ENCODE measurements around the gene IFITM5. TPM values are rescaled to one million over a fixed set of nuclear protein-coding genes. Genes with fewer than 3 reads are reported as not detected.
A peak's percentile ranks its signal among the peaks of the same experiment; 100 is the strongest.

IFITM5 gene
- total and polyA plus RNA-seq, 9 of the 15 experiments (the other 6 are each of a cell fraction or from before 2014, with no cell fraction given), result 0.19 TPM; not detected in 8

- TF ChIP-seq CTBP1 (IDR thresholded peaks at IDR 0.05; ENCODE audit: borderline replicate concordance), result 0 out of 2 replicates have a peak, but pooled peaks have one; percentile 30
- no peak for TF ChIP-seq CAMTA2 (CRISPR knock-in tag; conservative IDR thresholded peaks at IDR 0.05)
- TF ChIP-seq GTF2E2 (tag; IDR thresholded peaks at IDR 0.05), result no peak
- no peak; the same call in 1 of the 2 replicates for TF ChIP-seq NBN (IDR thresholded peaks at IDR 0.05; ENCODE audit: low read depth)
- TF ChIP-seq MCM7 (IDR thresholded peaks at IDR 0.05), result no peak
- no peak for TF ChIP-seq GTF3C2 (IDR thresholded peaks at IDR 0.05; ENCODE audit: borderline replicate concordance, extremely low read depth, insufficient read length)
- TF ChIP-seq ZNF592 (IDR thresholded peaks at IDR 0.05), result peak; percentile 79
- peak in 1 of 2 experiments; percentile 78 for TF ChIP-seq MNT (conservative IDR thresholded peaks at IDR 0.05)
- no peak for TF ChIP-seq MEIS2 (IDR thresholded peaks at IDR 0.05; ENCODE audit: partially characterized antibody)
- no peak for TF ChIP-seq NFYB (IDR thresholded peaks at IDR 0.05; ENCODE audit: extremely low read depth, insufficient read length)
- TF ChIP-seq KLF13 (tag; IDR thresholded peaks at IDR 0.05; ENCODE audit: borderline replicate concordance, low read depth), result no peak
- TF ChIP-seq ZBTB2 (IDR thresholded peaks at IDR 0.05), result peak; percentile 60; the same call in 1 of the 2 replicates
- TF ChIP-seq CXXC5 (CRISPR knock-in tag; IDR thresholded peaks at IDR 0.05), result peak; percentile 70
- TF ChIP-seq USF1 (CRISPR knock-in tag; IDR thresholded peaks at IDR 0.05), result peak; percentile 72
- TF ChIP-seq ZNF551 (CRISPR knock-in tag; IDR thresholded peaks at IDR 0.05), result no peak
- no peak for TF ChIP-seq ZKSCAN8 (CRISPR knock-in tag; IDR thresholded peaks at IDR 0.05)
Measured at GRCh38 chr11:297586-298405, 1.5 kb downstream of the IFITM5 start (continued).

All from K562 (cell line).